Raji (cell line): ENCODE data around the gene ELAVL1.

ENCODE experiments used
- POLR2A ChIP-seq: IDR thresholded peaks from 2 replicates; pipeline ENCODE4 v1.6.1; 2011; ENCODE audit warnings: low read depth, low read length, control low read depth; ENCODE audit not compliant: insufficient read depth

ELAVL1 gene

DNA sequence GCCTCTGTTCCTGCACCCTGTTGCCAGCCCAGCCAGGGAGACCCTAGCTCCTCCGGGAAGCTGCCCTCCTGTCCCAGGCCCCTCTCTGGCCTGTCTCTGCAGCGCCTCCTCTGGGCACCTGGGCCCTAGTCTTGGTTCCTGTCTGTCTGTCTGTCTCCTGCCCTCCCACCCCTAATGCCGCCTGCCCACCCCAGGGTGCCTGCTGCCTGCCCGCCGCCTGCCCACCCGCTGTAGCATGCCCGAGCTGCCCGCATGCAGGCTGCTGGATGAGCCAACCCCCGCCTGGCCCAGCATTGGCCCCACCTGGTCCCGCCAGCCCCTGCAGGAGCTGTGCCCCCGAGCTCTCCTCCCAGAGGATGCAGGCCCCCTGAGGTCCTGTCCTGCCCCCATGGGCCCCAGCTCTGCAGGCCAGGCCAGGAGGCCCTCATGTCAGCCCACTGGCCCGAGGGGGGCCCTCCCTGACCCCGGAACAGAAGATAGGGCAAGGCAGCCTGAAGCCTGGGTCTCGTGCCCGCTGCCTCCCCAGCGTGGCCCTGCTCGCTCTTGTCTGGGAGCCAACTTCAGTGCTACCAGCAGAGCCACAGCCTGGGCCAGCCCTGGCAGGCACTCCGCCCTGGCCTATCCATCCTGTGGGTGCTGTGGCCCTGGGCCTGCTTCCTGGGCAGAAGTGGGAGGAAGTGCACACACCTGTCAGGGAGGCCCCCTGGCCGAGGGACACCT lies 96.5 kb downstream of the ELAVL1 start:
- TF ChIP-seq POLR2A: no peak
